Activated T-cell treated with anti-CD3 and anti-CD28 coated beads for 24 hours (primary cell): ENCODE results near the gene PPP1R37.

Experiments
- DNase-seq: peaks from one replicate; pipeline ENCODE4 v3.0.0-alpha.2; 2020; ENCODE audit warnings: low read depth

PPP1R37 gene

GRCh38 chr19:45138303-45138751, 45.3 kb downstream of the PPP1R37 start:
- no peak for DNase-seq

GRCh38 chr19:45139286-45140143, 46.5 kb downstream of the PPP1R37 start:
- no peak for DNase-seq

GRCh38 chr19:45140144-45140503, 47.1 kb downstream of the PPP1R37 start:
- no peak for DNase-seq

- DNase-seq = no peak
These were observed 47.6 kb downstream of the PPP1R37 start for GRCh38 chr19:45140533-45140932.

- DNase-seq = no peak
These were observed 48.4 kb downstream of the PPP1R37 start for GRCh38 chr19:45141203-45141900.

- no peak for DNase-seq
These were observed 49.2 kb downstream of the PPP1R37 start for GRCh38 chr19:45142016-45142725.

GRCh38 chr19:45142726-45143110, 49.7 kb downstream of the PPP1R37 start:
- no peak for DNase-seq

- DNase-seq = no peak
These were observed 51.7 kb downstream of the PPP1R37 start for GRCh38 chr19:45144431-45145269.

- DNase-seq = no peak
These were observed 52.6 kb downstream of the PPP1R37 start for GRCh38 chr19:45145270-45146189.

- no peak for DNase-seq
These were observed 53.3 kb downstream of the PPP1R37 start for GRCh38 chr19:45146251-45146650.

GRCh38 chr19:45146741-45147205, 53.8 kb downstream of the PPP1R37 start:
- no peak for DNase-seq

GRCh38 chr19:45147835-45148676, 55.1 kb downstream of the PPP1R37 start:
- DNase-seq = no peak

GRCh38 chr19:45149129-45149528, 56.1 kb downstream of the PPP1R37 start:
- no peak for DNase-seq

GRCh38 chr19:45150180-45150579, 57.2 kb downstream of the PPP1R37 start:
- no peak for DNase-seq

- no peak for DNase-seq
These were observed 57.8 kb downstream of the PPP1R37 start for GRCh38 chr19:45150751-45151281.

- DNase-seq = no peak
These were observed 58.3 kb downstream of the PPP1R37 start for GRCh38 chr19:45151320-45151719.

GRCh38 chr19:45151821-45152503, 59.0 kb downstream of the PPP1R37 start:
- DNase-seq = no peak

GRCh38 chr19:45152504-45153338, 59.7 kb downstream of the PPP1R37 start:
- no peak for DNase-seq
